NCI-H2081 (cell line): ENCODE measurements around the gene PTGIR.

ENCODE experiments used
- DNase-seq, 2 experiments: peaks; one replicate each; lab custom pipeline; 2025; lab: John Stamatoyannopoulos, UW

The PTGIR gene

DNA sequence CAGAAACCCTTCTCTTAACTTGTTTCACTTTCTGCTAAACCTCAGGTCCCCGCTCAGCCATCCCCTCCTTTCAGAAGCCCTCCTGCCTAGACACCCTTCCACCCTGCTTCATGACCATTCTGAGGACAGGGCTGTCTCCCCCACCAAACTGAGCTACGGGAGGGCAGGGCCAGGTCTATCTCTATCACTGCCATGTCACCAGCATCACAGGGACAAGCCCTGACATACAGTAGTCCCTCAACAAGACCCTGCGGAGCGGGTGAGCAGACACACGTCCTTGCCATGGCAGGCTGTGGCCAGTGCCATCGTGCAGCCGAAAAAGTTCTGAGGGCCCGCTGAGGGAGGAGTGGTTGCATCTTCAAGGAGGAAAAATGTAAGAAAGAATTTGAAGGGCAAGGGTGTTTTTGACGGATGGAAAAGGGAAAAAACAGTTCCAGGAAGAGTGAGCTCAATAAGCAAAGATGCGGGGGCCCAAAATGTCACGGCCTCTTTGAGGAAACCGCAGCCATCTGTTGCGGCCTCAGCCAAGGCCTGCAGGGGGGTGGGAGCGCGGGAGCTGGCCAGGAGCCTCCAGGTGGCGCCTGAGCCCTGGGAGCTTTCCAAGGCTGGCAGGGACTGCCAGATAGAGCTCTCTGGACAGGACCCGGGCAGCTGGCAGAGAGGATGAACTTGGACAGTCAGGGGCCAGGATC lies 8.1 kb downstream of the PTGIR start:
- peak; percentile 53 to 72 for DNase-seq

GRCh38 chr19:46615966-46616365 lies 8.9 kb downstream of the PTGIR start:
- DNase-seq, result no peak

GRCh38 chr19:46614114-46614722 lies 10.7 kb downstream of the PTGIR start:
- peak; percentile 68 to 79 for DNase-seq

- no peak for DNase-seq
These were observed 11.4 kb downstream of the PTGIR start for GRCh38 chr19:46613525-46613924.

GRCh38 chr19:46611776-46612175 lies 13.1 kb downstream of the PTGIR start:
- DNase-seq, result no peak

DNA sequence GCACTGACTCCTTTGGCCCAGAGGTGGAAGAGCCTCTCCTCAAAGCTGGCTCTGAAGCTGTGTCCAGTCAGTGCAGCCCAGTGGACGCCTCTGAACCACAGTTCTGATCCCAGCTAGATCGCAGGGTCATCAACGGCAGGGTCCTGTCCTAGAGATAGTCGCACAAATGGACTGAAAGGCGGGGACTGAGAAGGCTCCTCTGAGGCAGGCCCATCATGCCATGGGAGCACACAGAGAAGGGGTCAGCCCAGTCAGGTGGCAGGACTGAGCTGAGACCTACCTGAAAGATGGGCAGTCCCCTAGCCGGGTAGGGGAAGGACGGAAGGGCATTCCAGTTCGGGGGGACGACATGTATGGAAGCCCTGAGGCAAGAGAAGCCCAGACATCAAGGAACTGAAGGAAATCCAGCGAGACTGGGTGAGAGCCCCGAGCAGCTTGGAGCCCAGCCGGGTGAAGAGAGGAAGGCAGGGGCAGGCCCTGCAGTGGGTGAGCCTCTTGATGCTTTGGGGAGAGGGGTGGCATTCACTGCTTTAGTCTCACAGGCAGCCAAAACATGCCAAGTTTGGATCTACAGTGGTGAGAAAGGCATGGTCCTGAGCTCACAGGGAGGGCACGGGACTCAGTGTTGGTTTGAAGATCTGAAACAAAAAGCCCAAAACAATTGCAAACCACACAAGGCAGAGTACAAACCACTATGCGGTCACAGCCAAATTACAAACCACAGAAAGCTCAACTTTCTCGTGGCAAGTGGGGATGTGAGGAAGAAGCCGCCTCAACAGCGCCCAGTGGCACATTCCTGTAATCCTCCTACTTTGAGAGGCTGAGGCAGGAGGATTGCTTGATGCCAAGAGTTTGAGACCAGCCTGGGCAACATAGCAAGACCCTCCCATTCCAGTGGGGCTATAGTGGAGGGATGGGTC lies 13.8 kb downstream of the PTGIR start:
- no peak for DNase-seq

DNA sequence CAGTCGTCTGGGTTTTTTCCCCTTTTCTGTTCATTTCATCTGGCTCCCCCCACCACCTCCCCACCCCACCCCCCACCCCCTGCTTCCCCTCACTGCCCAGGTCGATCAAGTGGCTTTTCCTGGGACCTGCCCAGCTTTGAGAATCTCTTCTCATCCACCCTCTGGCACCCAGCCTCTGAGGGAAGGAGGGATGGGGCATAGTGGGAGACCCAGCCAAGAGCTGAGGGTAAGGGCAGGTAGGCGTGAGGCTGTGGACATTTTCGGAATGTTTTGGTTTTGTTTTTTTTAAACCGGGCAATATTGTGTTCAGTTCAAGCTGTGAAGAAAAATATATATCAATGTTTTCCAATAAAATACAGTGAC lies 14.5 kb downstream of the PTGIR start:
- no peak for DNase-seq

DNA sequence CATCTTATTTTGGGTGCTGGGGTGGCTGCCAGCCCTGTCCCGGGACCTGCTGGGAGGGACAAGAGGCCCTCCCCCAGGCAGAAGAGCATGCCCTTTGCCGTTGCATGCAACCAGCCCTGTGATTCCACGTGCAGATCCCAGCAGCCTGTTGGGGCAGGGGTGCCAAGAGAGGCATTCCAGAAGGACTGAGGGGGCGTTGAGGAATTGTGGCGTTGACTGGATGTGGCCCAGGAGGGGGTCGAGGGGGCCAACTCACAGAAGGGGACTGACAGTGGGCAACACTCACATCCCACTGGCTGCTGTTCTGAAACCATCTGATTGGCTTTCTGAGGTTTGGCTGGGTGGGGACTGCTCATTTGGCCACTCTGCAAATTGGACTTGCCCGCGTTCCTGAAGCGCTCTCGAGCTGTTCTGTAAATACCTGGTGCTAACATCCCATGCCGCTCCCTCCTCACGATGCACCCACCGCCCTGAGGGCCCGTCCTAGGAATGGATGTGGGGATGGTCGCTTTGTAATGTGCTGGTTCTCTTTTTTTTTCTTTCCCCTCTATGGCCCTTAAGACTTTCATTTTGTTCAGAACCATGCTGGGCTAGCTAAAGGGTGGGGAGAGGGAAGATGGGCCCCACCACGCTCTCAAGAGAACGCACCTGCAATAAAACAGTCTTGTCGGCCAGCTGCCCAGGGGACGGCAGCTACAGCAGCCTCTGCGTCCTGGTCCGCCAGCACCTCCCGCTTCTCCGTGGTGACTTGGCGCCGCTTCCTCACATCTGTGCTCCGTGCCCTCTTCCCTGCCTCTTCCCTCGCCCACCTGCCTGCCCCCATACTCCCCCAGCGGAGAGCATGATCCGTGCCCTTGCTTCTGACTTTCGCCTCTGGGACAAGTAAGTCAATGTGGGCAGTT lies 15.1 kb downstream of the PTGIR start:
- no peak for DNase-seq

GRCh38 chr19:46608581-46609345 lies 16.1 kb downstream of the PTGIR start:
- no peak for DNase-seq

- DNase-seq, result no peak
These were observed 16.7 kb downstream of the PTGIR start for GRCh38 chr19:46608178-46608577.

- no peak for DNase-seq
These were observed 17.4 kb downstream of the PTGIR start for GRCh38 chr19:46607448-46607841.

DNA sequence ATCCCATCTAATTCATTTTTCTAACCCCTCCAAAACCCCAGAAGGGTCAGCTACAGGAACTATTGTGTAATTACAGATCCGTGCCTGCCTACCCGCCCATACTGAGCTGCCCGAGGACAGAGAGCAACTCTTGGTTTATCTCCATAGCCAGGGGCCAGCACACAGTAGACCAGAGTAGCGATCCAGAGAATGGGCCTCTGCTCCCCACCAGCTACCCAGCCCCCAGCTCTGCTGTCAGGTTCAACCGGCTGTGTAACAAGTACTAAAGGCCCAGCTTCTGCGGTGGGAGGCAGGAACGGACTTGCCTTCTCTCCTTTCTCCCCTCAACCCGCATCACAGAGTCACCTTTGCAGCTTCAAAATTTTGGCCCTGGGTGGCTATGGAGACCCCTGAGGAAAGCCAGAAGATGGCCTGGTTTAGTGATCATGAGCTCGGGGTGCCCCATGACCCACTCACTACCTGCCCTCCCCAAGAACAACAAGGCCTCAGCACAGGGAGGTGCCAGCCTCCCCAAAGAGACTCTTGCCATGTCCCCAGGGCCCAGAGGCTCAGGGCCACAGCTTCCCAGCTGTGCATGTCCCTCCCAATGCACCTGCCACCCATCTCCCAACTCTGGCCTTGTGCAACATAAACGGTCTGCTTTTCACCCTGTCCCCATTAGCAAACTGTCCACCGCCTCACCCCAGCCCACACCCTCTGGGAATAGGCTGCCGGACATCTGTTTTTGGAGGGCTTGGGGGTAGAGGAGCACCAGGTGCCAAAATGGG lies 18.0 kb downstream of the PTGIR start:
- DNase-seq, result no peak

DNA sequence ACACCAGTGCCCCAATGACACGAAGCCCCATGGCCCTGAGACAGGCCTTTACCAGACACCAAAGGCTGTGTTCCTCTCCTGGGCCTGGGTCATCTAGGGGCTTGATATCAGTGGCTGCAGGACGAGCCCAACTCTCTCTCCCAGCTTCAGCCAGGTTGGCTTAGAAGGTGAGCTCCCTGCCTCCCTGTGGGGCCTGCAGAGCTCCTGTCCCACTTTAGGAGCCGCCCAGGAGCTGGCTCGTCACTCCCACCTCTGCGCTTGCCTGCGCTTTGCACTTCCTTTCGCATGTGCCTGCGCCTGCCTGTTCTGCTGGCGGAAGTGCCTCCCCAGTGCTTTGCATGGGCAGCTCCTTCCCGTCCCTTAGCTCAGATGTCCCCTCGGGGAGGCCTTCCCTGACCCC lies 18.9 kb downstream of the PTGIR start:
- no peak for DNase-seq

GRCh38 chr19:46605356-46605821 lies 19.5 kb downstream of the PTGIR start:
- no peak for DNase-seq

GRCh38 chr19:46604781-46605355 lies 20.0 kb downstream of the PTGIR start:
- no peak for DNase-seq

DNA sequence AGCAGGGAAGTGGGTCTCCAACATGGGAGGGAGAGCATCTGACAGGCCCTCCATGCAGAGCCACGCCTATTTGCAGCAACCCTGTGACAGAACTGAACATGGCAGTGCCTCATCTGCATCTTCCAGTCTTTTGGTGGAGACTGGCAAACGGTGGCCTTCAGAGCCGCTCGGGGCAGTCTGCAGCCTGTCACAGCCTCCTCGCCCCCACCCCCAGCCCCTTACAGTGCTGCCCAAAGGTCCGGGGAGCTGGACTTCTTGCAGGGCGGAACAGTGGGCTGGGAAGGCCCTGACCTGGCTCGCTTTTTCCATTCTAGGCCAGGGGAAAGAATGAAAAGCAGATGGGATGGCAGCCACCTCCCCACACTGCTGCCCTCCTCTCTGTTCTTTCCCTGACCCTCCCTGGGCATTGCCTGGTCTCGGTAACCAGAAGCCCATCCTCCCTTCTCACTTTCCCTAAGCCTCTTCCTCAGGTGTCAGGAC lies 21.1 kb downstream of the PTGIR start:
- DNase-seq, result no peak

GRCh38 chr19:46603195-46603637 lies 21.7 kb downstream of the PTGIR start:
- no peak for DNase-seq

GRCh38 chr19:46602392-46603194 lies 22.3 kb downstream of the PTGIR start:
- DNase-seq, result no peak
